MCF 10A (cell line): ENCODE results near the gene MYO7B. TPM values are rescaled to one million over a fixed set of nuclear protein-coding genes. Genes with fewer than 3 reads are reported as not detected.

Experiments
- BruUV-seq: library from RNA; stranded (reverse); fragments of 400-500 nt; replicated peaks from 2 replicates; lab custom pipeline; 2021; lab: Mats Ljungman, UMichigan
- CTCF ChIA-PET: fragments of 300-600 bp; sonication (Branson Sonifier 250); formaldehyde crosslinking; extraction: SDS; loops from one replicate; lab custom pipeline; 2021; ENCODE audit warnings: antibody characterized with exemption, inconsistent platforms; lab: Yijun Ruan, JAX
- POLR2A ChIA-PET: fragments of 300-600, 350-650 bp; sonication (Branson Sonifier 250); formaldehyde crosslinking; extraction: SDS; loops from one replicate; lab custom pipeline; 2020; ENCODE audit warnings: antibody characterized with exemption, inconsistent platforms; lab: Yijun Ruan, JAX
- DNase-seq: peaks from one replicate; pipeline ENCODE4 v3.0.0-alpha.2; 2018; ENCODE audit not compliant: unreplicated experiment
- H3K27ac Mint-ChIP-seq: one replicate; pipeline ENCODE4 v1.8.0; 2022; ENCODE audit warnings: mild to moderate bottlenecking, low read depth, mixed read lengths; ENCODE audit not compliant: unreplicated experiment
- H3K27me3 Mint-ChIP-seq: one replicate; pipeline ENCODE4 v1.8.0; 2022; ENCODE audit warnings: mixed read lengths; ENCODE audit not compliant: insufficient read depth, unreplicated experiment
- H3K36me3 Mint-ChIP-seq: one replicate; pipeline ENCODE4 v1.8.0; 2022; ENCODE audit warnings: mild to moderate bottlenecking, moderate library complexity, mixed read lengths; ENCODE audit not compliant: insufficient read depth, unreplicated experiment
- H3K4me1 Mint-ChIP-seq: one replicate; pipeline ENCODE4 v1.8.0; 2022; ENCODE audit warnings: mixed read lengths; ENCODE audit not compliant: insufficient read depth, unreplicated experiment
- H3K4me3 Mint-ChIP-seq: one replicate; pipeline ENCODE4 v1.8.0; 2022; ENCODE audit warnings: mild to moderate bottlenecking, moderate library complexity, mixed read lengths; ENCODE audit not compliant: unreplicated experiment
- H3K9me3 Mint-ChIP-seq: one replicate; pipeline ENCODE4 v1.8.0; 2022; ENCODE audit warnings: mixed read lengths; ENCODE audit not compliant: unreplicated experiment
- intact Hi-C: fragments of 100-400 bp; cut with micrococcal nuclease; formaldehyde crosslinking; loops from 2 replicates; pipeline ENCODE4 v1.14.1; 2022
- total RNA-seq: library from RNA; stranded (reverse); gene quantifications from 2 replicates; pipeline ENCODE4 v1.2.3, GENCODE V29; 2022
- TF ChIP-seq, protein P1 (sequence below): fragments of 200-600 bp; IDR thresholded peaks from one replicate; pipeline ENCODE4 v1.8.0; 2022; ENCODE audit warnings: antibody characterized with exemption, mild to moderate bottlenecking; ENCODE audit not compliant: unreplicated experiment

Gene MYO7B
- total RNA-seq, 1 experiment from 2014 or later, result not detected

DNA sequence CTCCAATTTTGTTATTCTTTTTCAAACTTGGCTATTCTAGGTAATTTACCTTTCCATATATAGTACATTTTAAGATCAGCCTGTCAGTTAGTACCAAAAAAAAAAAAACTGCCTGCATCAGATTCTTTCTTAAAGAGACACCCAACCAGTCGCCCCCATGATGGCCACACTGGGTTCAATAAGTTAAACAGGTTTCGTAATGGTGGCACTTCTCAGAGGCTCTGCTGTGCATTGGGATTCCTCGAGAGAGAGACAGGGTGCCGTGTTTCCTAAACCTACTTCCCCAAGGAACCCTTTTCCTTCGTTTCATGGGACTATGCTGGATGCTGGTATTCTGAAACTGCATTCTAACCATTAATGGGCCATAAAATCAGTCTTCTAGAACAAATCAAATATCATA, 37.4 kb downstream of the MYO7B start:
- Mint-ChIP-seq H3K27me3 (no peaks in the 10 kb centered on the region), H3K36me3 (no peaks in the 10 kb centered on the region), H3K4me1 (peaks cover 25% of the 10 kb centered on the region), H3K9me3 (no peaks in the 10 kb centered on the region), H3K4me3 (no peak overlapping the region), H3K27ac (no peak overlapping the region)
- no TSS peak for BruUV-seq
- ChIA-PET CTCF (no interaction called here), POLR2A (no interaction called here)
- DNase-seq, result no peak
- intact Hi-C loops, result no loop called here
- TF ChIP-seq, protein P1, sequence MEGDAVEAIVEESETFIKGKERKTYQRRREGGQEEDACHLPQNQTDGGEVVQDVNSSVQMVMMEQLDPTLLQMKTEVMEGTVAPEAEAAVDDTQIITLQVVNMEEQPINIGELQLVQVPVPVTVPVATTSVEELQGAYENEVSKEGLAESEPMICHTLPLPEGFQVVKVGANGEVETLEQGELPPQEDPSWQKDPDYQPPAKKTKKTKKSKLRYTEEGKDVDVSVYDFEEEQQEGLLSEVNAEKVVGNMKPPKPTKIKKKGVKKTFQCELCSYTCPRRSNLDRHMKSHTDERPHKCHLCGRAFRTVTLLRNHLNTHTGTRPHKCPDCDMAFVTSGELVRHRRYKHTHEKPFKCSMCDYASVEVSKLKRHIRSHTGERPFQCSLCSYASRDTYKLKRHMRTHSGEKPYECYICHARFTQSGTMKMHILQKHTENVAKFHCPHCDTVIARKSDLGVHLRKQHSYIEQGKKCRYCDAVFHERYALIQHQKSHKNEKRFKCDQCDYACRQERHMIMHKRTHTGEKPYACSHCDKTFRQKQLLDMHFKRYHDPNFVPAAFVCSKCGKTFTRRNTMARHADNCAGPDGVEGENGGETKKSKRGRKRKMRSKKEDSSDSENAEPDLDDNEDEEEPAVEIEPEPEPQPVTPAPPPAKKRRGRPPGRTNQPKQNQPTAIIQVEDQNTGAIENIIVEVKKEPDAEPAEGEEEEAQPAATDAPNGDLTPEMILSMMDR, result no peak

DNA sequence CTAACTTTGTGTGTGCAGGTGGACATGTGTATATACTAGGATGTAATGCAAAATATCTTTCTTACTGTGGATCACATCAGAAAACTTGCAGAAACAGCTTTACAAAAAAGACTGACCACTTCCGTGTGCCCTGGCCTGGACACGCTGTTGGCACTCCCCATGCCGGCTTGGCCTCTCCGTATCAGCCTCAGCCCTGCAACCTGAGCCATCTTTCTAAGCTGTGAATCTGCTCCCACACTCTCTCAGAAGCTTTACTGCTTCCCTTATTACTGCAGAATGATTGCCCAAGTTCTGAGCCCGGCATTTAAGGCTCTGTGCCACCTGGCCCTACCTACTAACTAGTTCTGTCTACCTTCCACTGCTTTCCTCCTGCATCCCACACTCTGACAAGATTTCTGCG, 37.8 kb downstream of the MYO7B start:
- ChIA-PET POLR2A (no interaction called here), CTCF (no interaction called here)
- Mint-ChIP-seq H3K9me3 (no peaks in the 10 kb centered on the region), H3K36me3 (no peaks in the 10 kb centered on the region), H3K27ac (no peak overlapping the region), H3K4me1 (peaks cover 25% of the 10 kb centered on the region), H3K27me3 (no peaks in the 10 kb centered on the region), H3K4me3 (no peak overlapping the region)
- TF ChIP-seq, protein P1, result no peak
- no peak for DNase-seq
- intact Hi-C loops, result no loop called here
- no TSS peak for BruUV-seq

DNA sequence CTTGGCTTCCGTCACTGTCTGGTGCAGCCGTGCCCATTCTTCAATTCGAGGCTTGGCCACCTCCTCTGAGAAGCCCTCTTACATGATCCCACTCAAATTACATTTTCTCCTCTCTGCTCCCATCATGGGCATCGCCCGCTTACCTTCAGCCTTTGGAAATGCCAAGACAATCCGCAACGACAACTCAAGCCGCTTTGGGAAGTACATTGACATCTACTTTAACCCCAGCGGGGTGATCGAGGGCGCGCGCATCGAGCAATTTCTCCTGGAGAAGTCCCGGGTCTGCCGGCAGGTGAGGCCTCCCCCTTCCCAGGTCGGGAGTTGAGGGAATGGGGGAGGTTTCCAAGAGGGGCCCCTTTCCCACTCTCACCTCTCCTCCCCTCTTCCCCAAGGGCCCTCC, 38.3 kb downstream of the MYO7B start:
- no TSS peak for BruUV-seq
- Mint-ChIP-seq H3K4me1 (peaks cover 25% of the 10 kb centered on the region), H3K4me3 (no peak overlapping the region), H3K27me3 (no peaks in the 10 kb centered on the region), H3K36me3 (no peaks in the 10 kb centered on the region), H3K27ac (no peak overlapping the region), H3K9me3 (no peaks in the 10 kb centered on the region)
- TF ChIP-seq, protein P1, result no peak
- intact Hi-C loops, result no loop called here
- CTCF ChIA-PET, result interaction anchor here (2.0 kb wide), 1 partner anchor 76 kb away, joined by 7 read pairs; no protein-coding TSS in a partner anchor
- DNase-seq, result no peak
- POLR2A ChIA-PET, result no interaction called here

DNA sequence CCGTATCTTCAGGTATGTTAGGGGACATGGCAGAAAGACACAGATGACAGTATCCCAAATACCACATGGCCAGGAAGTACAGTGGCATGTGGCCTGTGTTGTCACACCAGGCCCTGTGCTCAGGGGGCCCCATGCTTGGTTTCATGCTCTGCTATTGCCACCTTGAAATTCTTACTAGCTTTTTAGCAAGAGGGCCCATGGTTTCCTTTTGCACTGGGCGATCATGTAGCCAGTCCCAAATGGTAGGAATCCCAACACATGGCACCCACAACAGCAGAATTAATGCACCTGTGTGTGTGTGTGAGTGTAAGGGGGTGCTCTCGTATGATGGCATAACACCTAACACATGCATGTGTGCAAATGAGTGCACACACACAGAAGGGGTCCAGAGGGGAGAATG, 39.2 kb downstream of the MYO7B start:
- no peaks in the 10 kb centered on the region for H3K36me3 Mint-ChIP-seq
- intact Hi-C loops, result no loop called here
- POLR2A ChIA-PET, result interaction anchor here (0.7 to 1.9 kb wide), 2 partner anchors 48 to 560 kb away, joined by 5 to 9 read pairs; partner anchors contain the start of gene IWS1
- no peak overlapping the region for H3K4me3 Mint-ChIP-seq
- no peaks in the 10 kb centered on the region for H3K27me3 Mint-ChIP-seq
- TF ChIP-seq, protein P1, result no peak
- H3K4me1 Mint-ChIP-seq, result peaks cover 19% of the 10 kb centered on the region
- CTCF ChIA-PET, result interaction anchor here (2.0 kb wide), 1 partner anchor 76 kb away, joined by 7 read pairs; no protein-coding TSS in a partner anchor
- no TSS peak for BruUV-seq
- H3K27ac Mint-ChIP-seq, result no peak overlapping the region
- no peak for DNase-seq
- no peaks in the 10 kb centered on the region for H3K9me3 Mint-ChIP-seq
